K562 (cell line): ENCODE results near the gene C17orf114.

Experiments used
- AFF1 ChIP-seq, 2 experiments: fragments of 450-650 bp; IDR thresholded peaks; 2 replicates each; pipeline ENCODE4 v1.6.1; 2018; ENCODE audit warnings: mild to moderate bottlenecking in 2 of 2, low read depth in 1 of 2; ENCODE audit not compliant: partially characterized antibody in 2 of 2
- ARNT ChIP-seq, 2 experiments: fragments of 450-650 bp; IDR thresholded peaks; 2 replicates each; pipeline ENCODE4 v1.6.1; 2016; ENCODE audit warnings: mild to moderate bottlenecking in 1 of 2
- CSDE1 ChIP-seq, 2 experiments: fragments of 450-650 bp; IDR thresholded peaks; 2 replicates each; pipeline ENCODE4 v1.6.1; 2016; ENCODE audit warnings: mild to moderate bottlenecking in 1 of 2
- FOXJ2 ChIP-seq: fragments of 200-800 bp; sonication (Bioruptor generic); IDR thresholded peaks from 2 replicates; pipeline ENCODE4 v1.6.1; 2016; ENCODE audit warnings: missing genetic modification characterization, missing compliant biosample characterization
- GABPA ChIP-seq: fragments of 200-800 bp; sonication (Bioruptor generic); conservative IDR thresholded peaks from 2 replicates; pipeline ENCODE4 v1.6.1; 2016; ENCODE audit warnings: low read depth, missing genetic modification characterization, missing compliant biosample characterization
- GMEB1 ChIP-seq: fragments of 250-450 bp; sonication (Bioruptor Pico); IDR thresholded peaks from 2 replicates; pipeline ENCODE4 v1.4.0; 2020; ENCODE audit warnings: mild to moderate bottlenecking
- SAP30 ChIP-seq: fragments of 200-600 bp; sonication (generic); IDR thresholded peaks from 2 replicates; pipeline ENCODE4 v1.6.1; 2012; ENCODE audit warnings: borderline replicate concordance, low read depth, mild to moderate bottlenecking, moderate library complexity, low read length, control low read depth, inconsistent platforms; ENCODE audit not compliant: insufficient read depth, poor library complexity, severe bottlenecking
- SIN3A ChIP-seq, 2 experiments: fragments of 150-350 bp in 1 of 2; IDR thresholded peaks; 2 replicates each; pipeline ENCODE4 v1.6.1; 2011 to 2016; ENCODE audit warnings: borderline replicate concordance in 2 of 2, low read depth in 2 of 2, low read length in 2 of 2, mild to moderate bottlenecking in 2 of 2, moderate library complexity in 2 of 2; ENCODE audit not compliant: control insufficient read depth in 1 of 2
- SNRNP70 ChIP-seq: fragments of 200-400 bp; formaldehyde crosslinking; optimal IDR thresholded peaks from 2 replicates; pipeline ENCODE3; 2017; ENCODE audit warnings: low read depth, low read length
- SOX6 ChIP-seq: fragments of 450-650 bp; IDR thresholded peaks from 2 replicates; pipeline ENCODE4 v1.6.1; 2014; ENCODE audit warnings: mild to moderate bottlenecking
- ZMIZ1 ChIP-seq, 2 experiments: fragments of 150-350 bp in 1 of 2; IDR thresholded peaks; 2 replicates each; pipeline ENCODE4 v1.6.1; 2012 to 2016; ENCODE audit warnings: low read depth in 2 of 2, low read length in 2 of 2, mild to moderate bottlenecking in 1 of 2, moderate library complexity in 1 of 2
- ZNF23 ChIP-seq: fragments of 250-450 bp; sonication (Bioruptor Pico); IDR thresholded peaks from 2 replicates; pipeline ENCODE4 v1.4.0; 2020; ENCODE audit warnings: mild to moderate bottlenecking
- ZNF24 ChIP-seq: fragments of 450-650 bp; IDR thresholded peaks from 2 replicates; pipeline ENCODE4 v1.6.1; 2016
- TF ChIP-seq, protein P1 (sequence below): fragments of 450-650 bp; IDR thresholded peaks from 2 replicates; pipeline ENCODE4 v1.6.1; 2016; ENCODE audit warnings: antibody characterized with exemption
- TF ChIP-seq, protein P2 (sequence below): fragments of 250-450 bp; sonication (Bioruptor Pico); IDR thresholded peaks from 2 replicates; pipeline ENCODE4 v1.8.0; 2021; ENCODE audit warnings: moderate library complexity, mild to moderate bottlenecking, inconsistent platforms

The C17orf114 gene

GRCh38 chr17:4789951-4790704, 12.0 kb downstream of the C17orf114 start (continued):
- TF ChIP-seq AFF1 (IDR thresholded peaks at IDR 0.05; ENCODE audit: low read depth in 1 of 2, partially characterized antibody in 2 of 2) = no peak
- TF ChIP-seq ZNF23 (CRISPR knock-in tag) = no peak
- TF ChIP-seq ARNT (IDR thresholded peaks at IDR 0.05) = no peak
- TF ChIP-seq, protein P1, sequence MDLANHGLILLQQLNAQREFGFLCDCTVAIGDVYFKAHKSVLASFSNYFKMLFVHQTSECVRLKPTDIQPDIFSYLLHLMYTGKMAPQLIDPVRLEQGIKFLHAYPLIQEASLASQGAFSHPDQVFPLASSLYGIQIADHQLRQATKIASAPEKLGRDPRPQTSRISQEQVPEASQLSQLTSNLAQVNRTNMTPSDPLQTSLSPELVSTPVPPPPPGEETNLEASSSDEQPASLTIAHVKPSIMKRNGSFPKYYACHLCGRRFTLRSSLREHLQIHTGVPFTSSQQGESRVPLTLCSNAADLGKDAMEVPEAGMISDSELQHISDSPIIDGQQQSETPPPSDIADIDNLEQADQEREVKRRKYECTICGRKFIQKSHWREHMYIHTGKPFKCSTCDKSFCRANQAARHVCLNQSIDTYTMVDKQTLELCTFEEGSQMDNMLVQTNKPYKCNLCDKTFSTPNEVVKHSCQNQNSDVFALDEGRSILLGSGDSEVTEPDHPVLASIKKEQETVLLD = no peak
- peak; percentile 70 for TF ChIP-seq GMEB1 (CRISPR knock-in tag)
- TF ChIP-seq, protein P2, sequence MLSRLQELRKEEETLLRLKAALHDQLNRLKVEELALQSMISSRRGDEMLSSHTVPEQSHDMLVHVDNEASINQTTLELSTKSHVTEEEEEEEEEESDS (CRISPR knock-in tag) = no peak
- no peak for TF ChIP-seq SNRNP70
- TF ChIP-seq CSDE1 (IDR thresholded peaks at IDR 0.05) = no peak
- peak; percentile 79 for TF ChIP-seq GABPA (tag)
- no peak for TF ChIP-seq FOXJ2 (tag)
- no peak for TF ChIP-seq SIN3A (IDR thresholded peaks at IDR 0.05; ENCODE audit: borderline replicate concordance in 2 of 2, control insufficient read depth in 1 of 2, low read depth in 2 of 2, low read length in 2 of 2)
- no peak for TF ChIP-seq SAP30
- TF ChIP-seq ZNF24 = no peak; the same call in 1 of the 2 replicates
- TF ChIP-seq SOX6 = peak; percentile 32; the same call in 1 of the 2 replicates
- TF ChIP-seq ZMIZ1 (IDR thresholded peaks at IDR 0.05; ENCODE audit: low read depth in 2 of 2, low read length in 2 of 2) = no peak
